Stimulated activated CD8-positive, alpha-beta memory T cell treated with anti-CD3 and anti-CD28 coated beads, Interleukin-15, amount 100 ng/mL, for 24 hours (primary cell): ENCODE results near the gene TAS1R3.

Experiments
- DNase-seq: peaks from one replicate; pipeline ENCODE4 v3.0.0-alpha.2; 2020; ENCODE audit warnings: low read depth

TAS1R3 gene

GRCh38 chr1:1324084-1324523 lies 7.0 kb upstream of the TAS1R3 start:
- no peak for DNase-seq

GRCh38 chr1:1324524-1325287 lies 6.4 kb upstream of the TAS1R3 start, which contains the start of the genes CPTP and INTS11:
TSS of gene CPTP (plus strand) at chr1:1324802. CDS start at chr1:1326911, 2,109 bp downstream.
TSS of gene INTS11 (minus strand) at chr1:1324660. CDS start at chr1:1324608, 52 bp downstream.
- DNase-seq: peak; percentile 95

GRCh38 chr1:1325288-1326074 lies 5.6 kb upstream of the TAS1R3 start:
- DNase-seq: no peak

GRCh38 chr1:1326075-1326605 lies 4.9 kb upstream of the TAS1R3 start:
- DNase-seq: no peak

DNA sequence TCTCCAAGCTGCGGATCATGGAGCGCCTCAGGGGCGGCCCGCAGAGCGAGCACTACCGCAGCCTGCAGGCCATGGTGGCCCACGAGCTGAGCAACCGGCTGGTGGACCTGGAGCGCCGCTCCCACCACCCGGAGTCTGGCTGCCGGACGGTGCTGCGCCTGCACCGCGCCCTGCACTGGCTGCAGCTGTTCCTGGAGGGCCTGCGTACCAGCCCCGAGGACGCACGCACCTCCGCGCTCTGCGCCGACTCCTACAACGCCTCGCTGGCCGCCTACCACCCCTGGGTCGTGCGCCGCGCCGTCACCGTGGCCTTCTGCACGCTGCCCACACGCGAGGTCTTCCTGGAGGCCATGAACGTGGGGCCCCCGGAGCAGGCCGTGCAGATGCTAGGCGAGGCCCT lies 3.8 kb upstream of the TAS1R3 start:
- no peak for DNase-seq

DNA sequence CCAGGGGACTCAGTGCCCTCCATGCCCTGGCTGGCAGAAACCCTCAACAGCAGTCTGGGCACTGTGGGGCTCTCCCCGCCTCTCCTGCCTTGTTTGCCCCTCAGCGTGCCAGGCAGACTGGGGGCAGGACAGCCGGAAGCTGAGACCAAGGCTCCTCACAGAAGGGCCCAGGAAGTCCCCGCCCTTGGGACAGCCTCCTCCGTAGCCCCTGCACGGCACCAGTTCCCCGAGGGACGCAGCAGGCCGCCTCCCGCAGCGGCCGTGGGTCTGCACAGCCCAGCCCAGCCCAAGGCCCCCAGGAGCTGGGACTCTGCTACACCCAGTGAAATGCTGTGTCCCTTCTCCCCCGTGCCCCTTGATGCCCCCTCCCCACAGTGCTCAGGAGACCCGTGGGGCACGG lies 2.8 kb upstream of the TAS1R3 start:
- no peak for DNase-seq

- DNase-seq: no peak
Observed at GRCh38 chr1:1329304-1330210, 1.5 kb upstream of the TAS1R3 start.

- DNase-seq: no peak
Observed at GRCh38 chr1:1330366-1331067, 563 bp upstream of the TAS1R3 start.

GRCh38 chr1:1332031-1332755 lies 1.1 kb downstream of the TAS1R3 start:
- no peak for DNase-seq

DNA sequence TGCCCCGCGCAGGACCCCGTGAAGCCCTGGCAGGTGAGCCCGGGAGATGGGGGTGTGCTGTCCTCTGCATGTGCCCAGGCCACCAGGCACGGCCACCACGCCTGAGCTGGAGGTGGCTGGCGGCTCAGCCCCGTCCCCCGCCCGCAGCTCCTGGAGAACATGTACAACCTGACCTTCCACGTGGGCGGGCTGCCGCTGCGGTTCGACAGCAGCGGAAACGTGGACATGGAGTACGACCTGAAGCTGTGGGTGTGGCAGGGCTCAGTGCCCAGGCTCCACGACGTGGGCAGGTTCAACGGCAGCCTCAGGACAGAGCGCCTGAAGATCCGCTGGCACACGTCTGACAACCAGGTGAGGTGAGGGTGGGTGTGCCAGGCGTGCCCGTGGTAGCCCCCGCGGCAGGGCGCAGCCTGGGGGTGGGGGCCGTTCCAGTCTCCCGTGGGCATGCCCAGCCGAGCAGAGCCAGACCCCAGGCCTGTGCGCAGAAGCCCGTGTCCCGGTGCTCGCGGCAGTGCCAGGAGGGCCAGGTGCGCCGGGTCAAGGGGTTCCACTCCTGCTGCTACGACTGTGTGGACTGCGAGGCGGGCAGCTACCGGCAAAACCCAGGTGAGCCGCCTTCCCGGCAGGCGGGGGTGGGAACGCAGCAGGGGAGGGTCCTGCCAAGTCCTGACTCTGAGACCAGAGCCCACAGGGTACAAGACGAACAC lies 1.8 kb downstream of the TAS1R3 start:
- DNase-seq: no peak

DNA sequence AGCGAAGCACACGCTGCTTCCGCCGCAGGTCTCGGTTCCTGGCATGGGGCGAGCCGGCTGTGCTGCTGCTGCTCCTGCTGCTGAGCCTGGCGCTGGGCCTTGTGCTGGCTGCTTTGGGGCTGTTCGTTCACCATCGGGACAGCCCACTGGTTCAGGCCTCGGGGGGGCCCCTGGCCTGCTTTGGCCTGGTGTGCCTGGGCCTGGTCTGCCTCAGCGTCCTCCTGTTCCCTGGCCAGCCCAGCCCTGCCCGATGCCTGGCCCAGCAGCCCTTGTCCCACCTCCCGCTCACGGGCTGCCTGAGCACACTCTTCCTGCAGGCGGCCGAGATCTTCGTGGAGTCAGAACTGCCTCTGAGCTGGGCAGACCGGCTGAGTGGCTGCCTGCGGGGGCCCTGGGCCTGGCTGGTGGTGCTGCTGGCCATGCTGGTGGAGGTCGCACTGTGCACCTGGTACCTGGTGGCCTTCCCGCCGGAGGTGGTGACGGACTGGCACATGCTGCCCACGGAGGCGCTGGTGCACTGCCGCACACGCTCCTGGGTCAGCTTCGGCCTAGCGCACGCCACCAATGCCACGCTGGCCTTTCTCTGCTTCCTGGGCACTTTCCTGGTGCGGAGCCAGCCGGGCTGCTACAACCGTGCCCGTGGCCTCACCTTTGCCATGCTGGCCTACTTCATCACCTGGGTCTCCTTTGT lies 2.6 kb downstream of the TAS1R3 start:
- DNase-seq: no peak

- no peak for DNase-seq
Observed at GRCh38 chr1:1334835-1335234, 3.8 kb downstream of the TAS1R3 start.

GRCh38 chr1:1335283-1335682 lies 4.2 kb downstream of the TAS1R3 start:
- DNase-seq: no peak

DNA sequence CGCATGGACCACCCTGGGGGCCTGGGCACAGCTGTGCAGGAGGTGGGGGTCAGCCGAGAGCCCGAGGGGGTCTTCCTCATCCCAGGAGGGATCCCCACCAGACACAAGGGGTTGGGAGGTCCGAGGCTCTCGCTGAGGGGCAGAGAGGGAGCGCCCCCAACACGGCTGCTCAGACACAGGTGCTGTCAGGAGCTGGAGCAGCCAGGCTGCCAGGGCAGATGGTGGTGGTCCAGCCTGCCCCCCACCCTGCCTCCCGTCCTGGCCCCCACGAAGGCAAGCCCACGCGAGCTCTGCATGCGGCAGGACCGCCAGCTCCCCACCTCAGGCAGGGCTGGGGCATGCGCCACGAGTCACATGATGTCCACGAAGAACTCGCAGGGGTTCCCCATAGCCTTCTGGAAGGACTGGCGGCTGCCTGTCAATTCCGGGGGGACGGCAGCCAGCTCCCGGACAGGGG lies 4.7 kb downstream of the TAS1R3 start:
- DNase-seq: no peak

DNA sequence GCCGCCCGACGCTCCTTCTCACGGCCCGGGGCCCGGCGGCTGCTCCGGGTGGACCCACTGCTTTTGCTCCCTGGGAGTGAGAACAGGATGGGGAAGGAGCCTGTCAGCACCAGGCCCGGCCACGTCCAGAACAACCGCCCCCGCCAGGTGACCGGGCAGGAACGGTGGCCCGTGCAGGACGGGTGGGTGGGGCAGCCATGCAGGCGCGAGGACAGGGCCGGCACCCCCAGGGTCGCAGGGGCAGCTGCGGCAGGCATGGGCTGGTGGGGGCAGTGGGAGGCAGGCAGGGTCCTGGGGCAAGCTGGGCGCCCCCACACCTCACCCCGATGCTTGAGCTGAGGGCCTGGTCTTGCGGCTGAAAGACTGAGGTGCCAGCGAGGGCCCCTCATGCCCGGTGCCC lies 5.4 kb downstream of the TAS1R3 start:
- no peak for DNase-seq

GRCh38 chr1:1336931-1337792 lies 6.1 kb downstream of the TAS1R3 start:
- DNase-seq: no peak

- DNase-seq: no peak
Observed at GRCh38 chr1:1337793-1338147, 6.7 kb downstream of the TAS1R3 start.

DNA sequence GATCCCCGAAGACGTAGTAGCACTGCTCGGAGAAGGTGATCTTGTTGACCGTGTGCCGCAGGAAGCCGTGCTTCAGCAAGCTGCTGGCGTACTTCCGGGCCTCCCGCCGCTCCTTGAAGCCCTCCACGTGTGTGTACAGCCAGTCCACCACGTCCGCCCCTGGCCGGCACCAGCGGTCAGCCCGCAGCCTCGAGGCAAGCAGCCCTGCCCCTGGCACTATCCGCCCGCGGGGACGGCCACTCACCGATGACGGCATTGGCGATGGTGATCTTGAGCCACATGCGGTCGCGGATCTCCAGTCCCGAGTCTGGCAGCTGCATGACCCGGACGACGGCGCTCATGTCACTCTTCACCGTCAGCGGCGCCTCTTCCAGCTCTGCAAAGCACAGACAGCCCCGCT lies 7.2 kb downstream of the TAS1R3 start:
- DNase-seq: no peak
